Smooth muscle cell (in vitro differentiated cells): ENCODE results near the gene SH3RF3. TPM values are rescaled to one million over a fixed set of nuclear protein-coding genes. Genes with fewer than 3 reads are reported as not detected.

Experiments used
- DNase-seq: peaks from one replicate; lab custom pipeline; 2025; ENCODE audit not compliant: unreplicated experiment; lab: John Stamatoyannopoulos, UW
- H2AFZ ChIP-seq: fragments of 200-600 bp; sonication (generic); 2 replicates; pipeline ENCODE4 v1.6.0; 2016; ENCODE audit warnings: antibody characterized with exemption, low read depth, mild to moderate bottlenecking
- H3F3A ChIP-seq: fragments of 200-600 bp; sonication (generic); 2 replicates; pipeline ENCODE4 v1.6.0; 2017; ENCODE audit warnings: antibody characterized with exemption, low read depth
- H3K27ac ChIP-seq: fragments of 200-600 bp; sonication (generic); 2 replicates; pipeline ENCODE4 v1.5.1; 2016; ENCODE audit warnings: low read depth, mild to moderate bottlenecking
- H3K27me3 ChIP-seq: fragments of 200-600 bp; sonication (generic); 2 replicates; pipeline ENCODE4 v1.6.1; 2016; ENCODE audit warnings: low read depth, mild to moderate bottlenecking
- H3K36me3 ChIP-seq: fragments of 200-600 bp; sonication (generic); 2 replicates; pipeline ENCODE4 v1.5.1; 2016; ENCODE audit warnings: low read depth
- H3K4me1 ChIP-seq: fragments of 200-600 bp; sonication (generic); 2 replicates; pipeline ENCODE4 v1.5.1; 2016; ENCODE audit warnings: low read depth
- H3K4me2 ChIP-seq: fragments of 200-600 bp; sonication (generic); 2 replicates; pipeline ENCODE4 v1.6.0; 2016; ENCODE audit warnings: mild to moderate bottlenecking
- H3K4me3 ChIP-seq: fragments of 200-600 bp; sonication (generic); 2 replicates; pipeline ENCODE4 v1.5.1; 2016; ENCODE audit warnings: mild to moderate bottlenecking
- H3K79me2 ChIP-seq: fragments of 200-600 bp; sonication (generic); 2 replicates; pipeline ENCODE4 v1.6.0; 2016; ENCODE audit warnings: low read depth, mild to moderate bottlenecking
- H3K9ac ChIP-seq: fragments of 200-600 bp; sonication (generic); 2 replicates; pipeline ENCODE4 v1.6.0; 2016; ENCODE audit warnings: low read depth
- H3K9me3 ChIP-seq: fragments of 200-600 bp; sonication (generic); replicated peaks from 2 replicates; pipeline ENCODE4 v1.5.1; 2016; ENCODE audit warnings: low read depth
- H4K20me1 ChIP-seq: fragments of 200-600 bp; sonication (generic); 2 replicates; pipeline ENCODE4 v1.6.0; 2016; ENCODE audit warnings: low read depth
- WGBS: methylation state at CpG from one replicate; pipeline ENCODE4 v1.1.7; 2016; ENCODE audit warnings: low lambda C conversion rate; 5-methylcytosine and 5-hydroxymethylcytosine counted together
- polyA plus RNA-seq: library from polyadenylated mRNA; unstranded; fragments of >200 nt; fragmentation: Nextera tagmentation; extraction: Ambion mirVana; gene quantifications from 2 replicates; pipeline ENCODE4 v1.2.1, GENCODE V29; 2016
- total RNA-seq: library from RNA; depleted of rRNA; stranded (reverse); fragments of >200 nt; gene quantifications from 2 replicates; pipeline ENCODE4 v1.2.3, GENCODE V29; 2014
- TF ChIP-seq, protein P1 (sequence below): fragments of 200-600 bp; sonication (generic); IDR thresholded peaks from 2 replicates; pipeline ENCODE4 v1.5.1; 2017; ENCODE audit warnings: borderline replicate concordance, mild to moderate bottlenecking, antibody characterized with exemption; ENCODE audit not compliant: insufficient read depth, poor library complexity, severe bottlenecking

SH3RF3 gene
- total and polyA plus RNA-seq, 2 experiments from 2014 or later = 6.6 to 11.8 TPM

DNA sequence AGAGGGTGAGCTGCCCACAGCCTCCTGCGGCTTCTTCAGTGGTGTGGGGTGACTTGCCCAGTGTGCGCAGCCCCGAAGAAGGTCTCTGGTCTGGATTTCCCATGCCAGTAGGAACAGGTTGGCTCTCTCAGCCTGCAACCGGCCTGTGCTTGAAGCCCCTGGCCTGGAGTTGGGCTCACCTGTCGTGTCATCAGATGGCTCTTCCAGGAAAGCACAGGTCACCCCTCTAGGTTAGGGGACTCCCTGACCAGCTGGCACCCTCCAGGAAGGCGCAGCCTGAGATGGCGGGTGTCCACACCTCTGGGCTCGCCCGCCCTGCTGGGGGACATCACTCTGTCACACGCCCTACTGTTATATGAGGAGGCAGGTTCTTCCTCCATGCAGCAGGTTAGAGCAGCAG is 304.9 kb downstream of the SH3RF3 start:
- no peaks in the 10 kb centered on the region for H3K36me3 ChIP-seq
- H3F3A ChIP-seq = no peaks in the 10 kb centered on the region
- H3K4me2 ChIP-seq = no peak overlapping the region
- no peaks in the 10 kb centered on the region for H3K79me2 ChIP-seq
- H3K4me1 ChIP-seq = no peaks in the 10 kb centered on the region
- DNase-seq = no peak
- no peak overlapping the region for H3K27ac ChIP-seq
- WGBS = 96% methylated on average over 10 of the region's 10 CpGs
- H2AFZ ChIP-seq = no peak overlapping the region
- H3K4me3 ChIP-seq = no peak overlapping the region
- no peaks in the 10 kb centered on the region for H3K27me3 ChIP-seq
- H3K9me3 ChIP-seq = no peaks in the 10 kb centered on the region
- TF ChIP-seq, protein P1, sequence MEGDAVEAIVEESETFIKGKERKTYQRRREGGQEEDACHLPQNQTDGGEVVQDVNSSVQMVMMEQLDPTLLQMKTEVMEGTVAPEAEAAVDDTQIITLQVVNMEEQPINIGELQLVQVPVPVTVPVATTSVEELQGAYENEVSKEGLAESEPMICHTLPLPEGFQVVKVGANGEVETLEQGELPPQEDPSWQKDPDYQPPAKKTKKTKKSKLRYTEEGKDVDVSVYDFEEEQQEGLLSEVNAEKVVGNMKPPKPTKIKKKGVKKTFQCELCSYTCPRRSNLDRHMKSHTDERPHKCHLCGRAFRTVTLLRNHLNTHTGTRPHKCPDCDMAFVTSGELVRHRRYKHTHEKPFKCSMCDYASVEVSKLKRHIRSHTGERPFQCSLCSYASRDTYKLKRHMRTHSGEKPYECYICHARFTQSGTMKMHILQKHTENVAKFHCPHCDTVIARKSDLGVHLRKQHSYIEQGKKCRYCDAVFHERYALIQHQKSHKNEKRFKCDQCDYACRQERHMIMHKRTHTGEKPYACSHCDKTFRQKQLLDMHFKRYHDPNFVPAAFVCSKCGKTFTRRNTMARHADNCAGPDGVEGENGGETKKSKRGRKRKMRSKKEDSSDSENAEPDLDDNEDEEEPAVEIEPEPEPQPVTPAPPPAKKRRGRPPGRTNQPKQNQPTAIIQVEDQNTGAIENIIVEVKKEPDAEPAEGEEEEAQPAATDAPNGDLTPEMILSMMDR = no peak
- H4K20me1 ChIP-seq = no peaks in the 10 kb centered on the region
- no peak overlapping the region for H3K9ac ChIP-seq

DNA sequence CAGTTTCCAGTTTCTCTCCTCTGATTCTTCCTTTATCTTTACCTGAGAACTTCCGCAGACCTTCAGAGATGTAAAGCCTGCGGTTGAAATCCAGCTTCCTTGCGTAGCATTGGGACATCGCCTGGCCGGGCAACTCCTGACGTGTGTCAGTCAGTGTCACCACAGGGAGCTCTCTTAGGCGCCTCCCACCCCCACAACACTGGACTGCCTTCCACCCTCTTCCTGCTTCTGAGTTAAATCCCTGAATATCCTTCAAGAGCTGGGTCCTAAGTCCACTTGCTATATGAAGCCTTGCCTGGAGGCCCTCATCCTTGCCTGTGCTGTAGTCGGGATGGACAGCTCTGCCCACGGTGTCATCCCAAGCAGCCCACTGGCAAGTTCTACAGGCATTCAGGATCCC is 305.3 kb downstream of the SH3RF3 start:
- Histone ChIP-seq H3K4me3 (no peak overlapping the region), H3F3A (no peaks in the 10 kb centered on the region), H3K4me2 (no peak overlapping the region), H3K27ac (no peak overlapping the region), H3K79me2 (no peaks in the 10 kb centered on the region), H3K9ac (no peak overlapping the region), H3K36me3 (no peaks in the 10 kb centered on the region), H3K27me3 (no peaks in the 10 kb centered on the region), H4K20me1 (no peaks in the 10 kb centered on the region), H2AFZ (no peak overlapping the region), H3K4me1 (no peaks in the 10 kb centered on the region), H3K9me3 (no peaks in the 10 kb centered on the region)
- 94% methylated on average over 9 of the region's 9 CpGs for WGBS
- TF ChIP-seq, protein P1 = no peak
- no peak for DNase-seq

DNA sequence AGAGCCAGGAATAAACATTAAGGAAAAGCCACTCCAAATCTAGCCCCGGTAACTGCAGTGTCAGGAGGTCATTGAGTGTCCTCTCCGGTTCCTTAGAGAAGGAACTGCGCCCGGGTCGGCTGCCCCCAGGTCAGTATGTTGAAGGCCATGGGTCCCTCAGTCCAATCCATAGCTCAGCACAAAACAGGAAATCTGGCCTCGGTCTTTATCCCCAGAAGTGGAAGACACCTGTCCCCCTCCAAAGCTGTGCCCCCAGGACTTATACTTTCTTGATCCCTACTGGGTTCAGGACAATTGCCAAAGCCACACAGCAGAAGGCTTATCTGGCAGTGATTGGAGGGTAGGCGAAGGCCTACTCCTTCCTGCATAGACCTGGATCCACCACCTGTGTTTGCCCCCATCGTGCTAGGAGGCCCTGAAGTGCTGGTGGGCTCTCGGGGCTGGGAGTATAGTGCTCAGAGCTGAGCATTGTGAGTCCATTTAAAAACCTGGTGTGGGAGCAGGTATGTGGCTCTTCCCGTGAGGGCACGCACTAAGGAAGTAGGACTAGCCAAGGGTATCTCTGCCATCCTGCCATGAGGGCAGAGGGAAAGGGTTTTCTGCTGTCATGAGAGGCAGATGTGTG is 306.2 kb downstream of the SH3RF3 start:
- Histone ChIP-seq H4K20me1 (no peaks in the 10 kb centered on the region), H3K4me2 (no peak overlapping the region), H3K36me3 (no peaks in the 10 kb centered on the region), H3K27me3 (no peaks in the 10 kb centered on the region), H3K4me3 (no peak overlapping the region), H3K4me1 (no peaks in the 10 kb centered on the region), H3K9me3 (no peaks in the 10 kb centered on the region), H3K9ac (no peak overlapping the region), H3K79me2 (no peaks in the 10 kb centered on the region), H3K27ac (no peak overlapping the region), H3F3A (no peaks in the 10 kb centered on the region), H2AFZ (no peak overlapping the region)
- WGBS = 96% methylated on average over 11 of the region's 11 CpGs
- no peak for DNase-seq
- TF ChIP-seq, protein P1 = no peak
